HG02852 (cell line): Measurements from ENCODE around the gene GALT.
A peak's percentile ranks its signal among the peaks of the same experiment; 100 is the strongest.
"Not testable (repeated sequence)": the region's sequence is repeated elsewhere in the genome, so short reads cannot be mapped to it uniquely, and the experiment has no call there.

Experiments
- ATAC-seq: cut with Tn5 transposase; IDR thresholded peaks from one replicate; pipeline ENCODE4 v1.9.1; 2021; ENCODE audit warnings: mild to moderate bottlenecking, moderate library complexity; ENCODE audit not compliant: unreplicated experiment

Gene GALT

DNA sequence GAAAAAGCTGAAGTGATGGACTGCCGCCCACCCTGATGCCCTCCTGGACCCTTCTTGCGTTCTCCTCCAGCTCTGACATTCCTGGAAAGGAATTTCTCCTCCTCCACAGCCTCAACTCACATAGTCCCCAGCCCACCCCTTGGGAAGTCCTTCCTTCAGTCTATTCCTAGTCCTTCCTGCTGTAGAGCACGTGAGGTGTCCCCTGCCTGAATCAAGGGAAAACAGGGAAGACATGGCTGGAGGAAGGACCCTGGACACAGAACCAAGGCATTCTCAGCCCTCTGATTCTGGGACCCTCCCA is 21.3 kb upstream of the GALT start:
- no peak for ATAC-seq

- ATAC-seq, result no peak
Measured at GRCh38 chr9:34627716-34628655, 18.5 kb upstream of the GALT start.

DNA sequence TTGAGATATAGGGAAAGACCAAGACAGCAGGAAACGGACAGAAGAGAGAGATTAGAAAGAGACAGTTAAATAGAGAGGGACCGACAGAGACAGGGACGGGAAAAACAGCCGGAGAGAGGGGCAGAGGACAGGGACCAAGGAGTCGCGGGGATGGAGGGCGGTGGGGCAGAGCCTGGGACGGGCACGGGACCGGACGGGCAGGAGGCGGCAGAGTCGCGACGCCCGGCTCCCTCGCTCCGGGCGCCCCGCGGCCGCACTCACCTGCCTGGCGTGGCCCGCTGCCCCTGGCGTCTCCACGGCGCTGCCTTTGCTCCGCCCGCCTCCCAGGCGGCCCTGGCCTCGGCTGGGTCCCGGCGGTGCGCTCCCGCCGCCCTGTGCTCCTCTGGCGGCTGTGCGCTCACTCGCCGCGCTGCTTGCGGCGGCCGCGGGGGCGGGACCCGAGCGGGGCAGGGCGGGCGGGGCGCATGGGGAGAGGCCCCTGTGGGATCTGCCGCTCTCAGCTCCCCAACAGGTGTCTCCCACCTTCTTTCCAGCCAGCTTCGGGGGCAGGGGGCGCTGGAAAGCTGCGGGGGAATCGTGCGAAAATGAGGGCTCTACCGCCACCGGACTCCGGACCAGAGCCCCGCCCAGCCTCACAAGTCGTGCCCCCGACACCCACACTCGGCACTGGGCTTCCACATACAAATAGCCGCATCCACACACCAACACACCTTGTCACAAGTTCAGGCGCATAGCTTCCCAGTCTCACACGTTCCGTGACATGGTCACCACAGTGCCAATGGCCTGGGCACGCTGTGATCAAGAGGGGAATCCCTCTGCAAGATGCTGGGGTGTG is 17.6 kb upstream of the GALT start, which contains the start of gene ARID3C:
Gene ARID3C (minus strand): TSS at position 411 of the 835 bp plus-strand sequence. CDS start 1,052 bp downstream, outside the sequence.
- ATAC-seq, result no peak

GRCh38 chr9:34629491-34629808 is 17.0 kb upstream of the GALT start:
- no peak for ATAC-seq

DNA sequence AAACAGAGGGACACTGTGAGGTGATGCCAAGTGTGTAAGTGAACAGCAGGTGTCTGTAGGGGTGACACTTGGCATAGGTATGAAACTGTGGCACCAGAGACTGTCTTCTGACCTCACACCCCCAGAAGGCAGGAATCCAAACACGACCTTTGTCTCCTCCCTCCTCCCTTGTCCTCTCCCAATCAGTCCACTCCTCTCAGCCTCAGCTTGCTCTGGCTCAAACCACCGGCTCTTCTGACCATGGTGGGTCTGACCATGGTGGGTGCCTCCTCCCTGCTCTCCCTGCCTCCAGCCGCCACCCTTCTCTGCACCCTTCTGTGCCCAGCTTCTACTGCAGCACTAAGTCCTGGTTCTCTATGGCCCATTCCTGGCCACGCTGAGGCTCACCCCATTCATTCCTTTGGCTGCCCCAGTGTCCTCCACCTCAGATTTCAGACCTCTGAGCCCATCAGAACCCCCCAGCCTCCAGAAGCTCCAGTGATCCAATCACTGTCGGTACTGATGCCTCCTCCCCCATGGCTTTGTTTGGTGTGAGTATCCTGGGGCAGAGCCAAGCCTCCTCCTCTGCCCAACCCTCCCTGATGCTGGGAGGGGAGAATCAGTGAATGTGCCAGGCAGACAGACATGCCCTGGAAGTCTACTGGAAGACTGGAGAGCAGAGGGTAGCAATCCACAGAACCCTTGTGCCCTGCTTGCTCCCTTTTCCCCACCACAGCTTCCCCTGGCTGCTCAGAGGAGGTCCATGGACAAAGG is 15.9 kb upstream of the GALT start:
- no peak for ATAC-seq

DNA sequence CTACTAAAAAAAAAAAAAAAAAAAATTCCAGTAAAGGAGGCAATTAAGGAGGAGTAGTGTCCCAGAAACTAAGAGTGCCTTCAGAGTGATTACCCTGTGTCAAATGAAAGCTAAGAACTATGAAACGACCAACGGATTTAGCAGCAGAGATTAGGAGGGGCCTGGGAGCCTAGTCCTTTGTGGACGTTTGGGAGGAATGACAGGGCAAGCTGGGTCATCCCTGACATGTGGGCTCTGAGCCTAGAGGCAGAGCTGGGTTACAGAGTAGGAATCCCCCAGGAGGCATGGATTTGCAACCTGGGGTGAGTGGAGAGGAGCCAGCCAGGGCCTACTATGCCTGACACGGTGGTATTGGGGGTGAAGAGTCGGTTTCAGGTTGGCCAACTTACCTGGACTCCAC is 13.3 kb upstream of the GALT start:
- ATAC-seq, result no peak

GRCh38 chr9:34633851-34634550 is 12.5 kb upstream of the GALT start:
- ATAC-seq, result peak; percentile 36

DNA sequence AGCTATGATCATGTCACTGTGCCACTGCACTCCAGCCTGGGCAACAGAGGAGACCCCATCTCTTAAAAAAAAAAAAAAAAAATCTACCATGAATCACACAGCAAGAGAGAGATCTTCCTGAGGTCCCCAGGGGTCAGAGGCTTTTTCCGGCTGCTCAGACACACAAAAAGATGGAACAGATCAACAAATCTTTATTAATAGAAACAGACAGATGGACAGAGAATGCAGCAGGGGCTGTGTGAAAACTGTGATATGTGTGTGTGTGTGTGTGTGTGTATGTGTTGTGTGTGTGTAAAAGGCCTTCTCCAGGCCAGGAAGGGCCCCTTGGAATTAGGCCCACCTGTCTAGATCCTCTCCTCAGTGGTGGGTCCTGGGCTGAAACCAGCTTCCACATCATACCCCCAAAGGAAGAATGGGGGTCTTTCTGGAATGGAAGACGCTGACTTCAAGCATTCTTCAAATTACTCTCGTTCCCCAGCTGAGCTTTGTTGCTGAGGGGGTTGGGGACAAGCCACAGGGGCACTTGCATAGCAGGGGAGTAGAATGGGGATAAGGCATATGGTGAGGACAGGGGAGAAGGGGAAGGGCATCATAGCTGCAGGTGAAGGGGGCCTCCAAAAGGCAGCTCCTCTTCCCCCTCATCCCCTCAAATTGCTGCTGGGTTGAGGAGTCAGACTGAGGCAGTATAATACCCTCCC is 11.8 kb upstream of the GALT start:
- no peak for ATAC-seq

DNA sequence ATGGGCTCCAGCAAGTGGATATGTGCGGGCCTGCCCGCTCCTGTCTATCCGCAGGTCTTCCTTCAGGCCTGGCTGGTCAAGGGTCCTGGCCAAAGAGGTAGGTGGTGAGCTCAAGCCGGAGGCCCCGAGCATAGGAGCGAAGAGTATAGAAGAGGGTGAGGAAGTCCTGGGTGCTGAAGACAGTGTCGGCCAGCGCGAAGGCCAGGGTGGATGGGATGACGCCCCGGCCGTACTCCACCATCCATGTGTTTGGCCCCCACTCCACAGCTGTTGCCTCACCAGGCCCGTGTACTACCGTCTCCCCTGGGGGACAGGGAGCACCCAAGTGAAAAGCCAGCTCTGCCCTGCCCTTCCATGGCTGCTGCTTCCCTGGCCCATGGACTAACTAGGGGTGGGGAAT is 10.9 kb upstream of the GALT start:
- no peak for ATAC-seq

DNA sequence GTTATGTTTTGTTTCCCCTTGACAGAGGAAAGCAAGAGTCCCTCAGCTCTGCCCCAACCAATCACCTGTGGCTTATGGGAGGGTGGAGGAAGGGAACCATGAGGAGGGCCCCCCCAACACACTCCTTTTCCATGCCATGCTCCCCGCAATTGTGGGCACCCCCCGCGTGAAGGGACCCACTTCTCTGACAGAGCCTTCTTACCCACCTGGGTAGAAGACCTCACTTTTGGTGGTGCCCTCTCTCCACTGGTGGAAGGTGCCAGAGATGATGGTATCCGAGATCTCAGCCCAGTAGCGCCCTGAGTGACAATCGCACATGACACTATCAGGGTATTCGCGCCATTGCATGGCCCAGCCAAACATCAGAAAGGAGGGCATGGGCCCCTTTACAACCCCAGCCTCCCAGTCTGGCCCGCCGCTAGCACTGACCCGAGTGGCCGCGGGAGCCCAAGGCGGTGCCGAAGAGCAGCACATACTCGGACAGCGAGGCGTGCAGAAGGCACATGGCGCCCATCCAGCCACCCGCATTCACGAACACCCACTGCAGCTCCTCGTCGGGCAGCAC is 9.6 kb upstream of the GALT start:
- ATAC-seq, result no peak

GRCh38 chr9:34637356-34638137 is 8.9 kb upstream of the GALT start, which contains the start of gene SIGMAR1:
TSS of gene SIGMAR1 (minus strand) at chr9:34637787. CDS start at chr9:34637697, 90 bp downstream.
- ATAC-seq, result peak; percentile 82

- ATAC-seq, result no peak
Measured at GRCh38 chr9:34638138-34638445, 8.4 kb upstream of the GALT start.

DNA sequence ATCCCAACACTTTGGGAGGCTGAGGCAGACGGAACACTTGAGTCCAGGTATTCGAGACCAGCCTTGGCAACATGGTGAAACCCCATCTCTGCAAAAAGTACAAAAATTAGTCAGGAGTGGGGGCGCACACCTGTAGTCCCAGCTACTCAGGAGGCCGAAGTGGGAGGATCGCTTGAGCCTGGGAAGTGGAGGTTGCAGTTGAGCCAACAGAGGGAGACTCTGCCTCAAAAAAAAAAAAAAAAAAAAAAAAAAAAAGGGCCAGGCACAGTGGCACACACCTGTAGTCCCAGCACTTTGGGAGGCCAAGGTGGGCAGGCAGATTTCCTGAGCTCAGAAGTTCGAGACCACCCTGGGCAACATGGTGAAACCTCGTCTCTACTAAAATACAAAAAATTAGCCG is 7.2 kb upstream of the GALT start:
- not testable (repeated sequence) for ATAC-seq

- no peak for ATAC-seq
Measured at GRCh38 chr9:34642679-34643078, 3.8 kb upstream of the GALT start.

DNA sequence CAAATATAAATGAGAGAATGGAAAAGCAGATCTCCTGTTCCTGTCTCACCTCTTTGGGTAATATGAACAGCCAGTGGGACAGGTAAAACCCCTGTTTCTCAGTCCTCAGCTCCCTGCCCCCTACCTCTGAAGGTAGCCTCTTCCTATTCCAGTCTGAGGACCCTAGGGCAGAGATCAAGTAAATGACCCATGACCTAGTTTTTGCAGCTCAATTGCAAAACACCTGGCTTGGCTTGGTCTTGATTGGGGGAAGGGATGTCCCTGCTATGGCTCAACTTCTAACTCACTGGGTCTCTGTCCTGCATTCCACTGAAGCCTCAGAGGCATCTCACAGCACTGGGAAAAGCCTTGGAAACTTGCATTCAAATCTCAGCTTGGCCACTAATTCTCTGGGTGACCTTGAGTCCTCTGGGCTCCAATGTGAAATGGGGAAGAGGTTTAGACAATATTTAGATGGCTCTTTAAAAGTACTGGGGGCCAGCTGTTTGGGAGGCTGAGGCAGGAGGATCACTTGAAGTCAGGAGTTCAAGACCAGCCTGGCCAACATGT is 1.6 kb upstream of the GALT start:
- ATAC-seq, result no peak

- peak; percentile 16 for ATAC-seq
Measured at GRCh38 chr9:34647084-34647403, 569 bp downstream of the GALT start.

- no peak for ATAC-seq
Measured at GRCh38 chr9:34647651-34648050, 1.2 kb downstream of the GALT start.

- ATAC-seq, result no peak
Measured at GRCh38 chr9:34648673-34649072, 2.2 kb downstream of the GALT start.

DNA sequence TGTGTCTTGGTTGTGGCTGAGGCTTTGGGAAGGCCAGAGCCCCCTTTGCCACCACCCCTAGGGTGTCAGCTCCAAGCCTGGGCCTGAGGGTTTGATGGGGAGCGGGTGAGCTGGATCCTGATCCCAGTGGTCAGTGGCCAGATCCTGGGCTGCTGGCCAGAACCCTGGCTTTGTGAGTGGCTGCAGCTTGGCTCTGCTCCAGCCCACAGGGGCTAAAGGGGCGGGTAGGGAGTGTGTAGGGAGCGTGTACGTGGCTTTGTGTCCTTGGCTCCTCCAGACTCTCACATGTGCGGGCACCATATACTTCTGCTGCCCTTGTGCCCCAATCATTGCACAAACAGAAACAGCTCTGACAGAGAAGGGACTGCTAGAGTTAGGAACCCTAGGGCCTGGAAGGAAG is 4.3 kb downstream of the GALT start:
- no peak for ATAC-seq
